Measurements from ENCODE around the gene CCDC185.

The CCDC185 gene

GRCh38 chr1:223417903-223418663 is 24.9 kb downstream of the CCDC185 start:
- Histone ChIP-seq H3K4me1 (ENCODE audit: insufficient read depth, low read length, severe bottlenecking) (no peaks in the 10 kb centered on the region), H3K36me3 (ENCODE audit: insufficient read depth, low read length) (no peaks in the 10 kb centered on the region), H3K4me2 (ENCODE audit: low read length) (no peak overlapping the region), H3K9me2 (ENCODE audit: low read depth, low read length) (no peaks in the 10 kb centered on the region), H4K20me1 (ENCODE audit: insufficient read depth, low read length) (no peaks in the 10 kb centered on the region), H3K4me3 (ENCODE audit: low read depth, low read length, poor library complexity, severe bottlenecking) (no peak overlapping the region), H2AFZ (ENCODE audit: low read length) (no peak overlapping the region), H3K9ac (ENCODE audit: low read length) (no peak overlapping the region), H3K27ac (ENCODE audit: low read depth, low read length, poor library complexity, severe bottlenecking) (no peak overlapping the region), H3F3A (ENCODE audit: insufficient read depth, low read length) (no peaks in the 10 kb centered on the region), H3K79me2 (ENCODE audit: insufficient read depth, low read length) (no peaks in the 10 kb centered on the region), H3K9me3 (ENCODE audit: low read length) (no peaks in the 10 kb centered on the region), H3K27me3 (ENCODE audit: insufficient read depth, low read length) (no peaks in the 10 kb centered on the region)
- TF ChIP-seq CTCF (IDR thresholded peaks at IDR 0.05; ENCODE audit: low read length), result no peak
- no peak for TF ChIP-seq EZH2 (IDR thresholded peaks at IDR 0.05; ENCODE audit: borderline replicate concordance, low read length)

GRCh38 chr1:223419115-223419514 is 25.9 kb downstream of the CCDC185 start:
- no peak overlapping the region for H3K9ac ChIP-seq (ENCODE audit: low read length)
- no peaks in the 10 kb centered on the region for H3K4me1 ChIP-seq (ENCODE audit: insufficient read depth, low read length, severe bottlenecking)
- H3K36me3 ChIP-seq (ENCODE audit: insufficient read depth, low read length), result no peaks in the 10 kb centered on the region
- no peaks in the 10 kb centered on the region for H3K9me3 ChIP-seq (ENCODE audit: low read length)
- no peak overlapping the region for H3K4me2 ChIP-seq (ENCODE audit: low read length)
- H3K27me3 ChIP-seq (ENCODE audit: insufficient read depth, low read length), result no peaks in the 10 kb centered on the region
- no peak overlapping the region for H3K27ac ChIP-seq (ENCODE audit: low read depth, low read length, poor library complexity, severe bottlenecking)
- no peaks in the 10 kb centered on the region for H3F3A ChIP-seq (ENCODE audit: insufficient read depth, low read length)
- H3K4me3 ChIP-seq (ENCODE audit: low read depth, low read length, poor library complexity, severe bottlenecking), result no peak overlapping the region
- TF ChIP-seq CTCF (IDR thresholded peaks at IDR 0.05; ENCODE audit: low read length) (no peak), EZH2 (IDR thresholded peaks at IDR 0.05; ENCODE audit: borderline replicate concordance, low read length) (no peak)
- H2AFZ ChIP-seq (ENCODE audit: low read length), result no peak overlapping the region
- no peaks in the 10 kb centered on the region for H3K9me2 ChIP-seq (ENCODE audit: low read depth, low read length)
- no peaks in the 10 kb centered on the region for H3K79me2 ChIP-seq (ENCODE audit: insufficient read depth, low read length)
- H4K20me1 ChIP-seq (ENCODE audit: insufficient read depth, low read length), result no peaks in the 10 kb centered on the region

- no peaks in the 10 kb centered on the region for H3K9me2 ChIP-seq (ENCODE audit: low read depth, low read length)
- no peaks in the 10 kb centered on the region for H3K36me3 ChIP-seq (ENCODE audit: insufficient read depth, low read length)
- no peak overlapping the region for H3K9ac ChIP-seq (ENCODE audit: low read length)
- H3K27ac ChIP-seq (ENCODE audit: low read depth, low read length, poor library complexity, severe bottlenecking), result no peak overlapping the region
- no peaks in the 10 kb centered on the region for H3K4me1 ChIP-seq (ENCODE audit: insufficient read depth, low read length, severe bottlenecking)
- H3K79me2 ChIP-seq (ENCODE audit: insufficient read depth, low read length), result no peaks in the 10 kb centered on the region
- H4K20me1 ChIP-seq (ENCODE audit: insufficient read depth, low read length), result no peaks in the 10 kb centered on the region
- H2AFZ ChIP-seq (ENCODE audit: low read length), result no peak overlapping the region
- H3K4me2 ChIP-seq (ENCODE audit: low read length), result no peak overlapping the region
- H3K9me3 ChIP-seq (ENCODE audit: low read length), result no peaks in the 10 kb centered on the region
- TF ChIP-seq CTCF (IDR thresholded peaks at IDR 0.05; ENCODE audit: low read length), result no peak
- no peak for TF ChIP-seq EZH2 (IDR thresholded peaks at IDR 0.05; ENCODE audit: borderline replicate concordance, low read length)
- H3F3A ChIP-seq (ENCODE audit: insufficient read depth, low read length), result no peaks in the 10 kb centered on the region
- H3K27me3 ChIP-seq (ENCODE audit: insufficient read depth, low read length), result no peaks in the 10 kb centered on the region
- H3K4me3 ChIP-seq (ENCODE audit: low read depth, low read length, poor library complexity, severe bottlenecking), result no peak overlapping the region
Observed at GRCh38 chr1:223419561-223419960, 26.3 kb downstream of the CCDC185 start.

All from OCI-LY1 (cell line).